ENCODE measurements around the gene PIAS1.

DNA sequence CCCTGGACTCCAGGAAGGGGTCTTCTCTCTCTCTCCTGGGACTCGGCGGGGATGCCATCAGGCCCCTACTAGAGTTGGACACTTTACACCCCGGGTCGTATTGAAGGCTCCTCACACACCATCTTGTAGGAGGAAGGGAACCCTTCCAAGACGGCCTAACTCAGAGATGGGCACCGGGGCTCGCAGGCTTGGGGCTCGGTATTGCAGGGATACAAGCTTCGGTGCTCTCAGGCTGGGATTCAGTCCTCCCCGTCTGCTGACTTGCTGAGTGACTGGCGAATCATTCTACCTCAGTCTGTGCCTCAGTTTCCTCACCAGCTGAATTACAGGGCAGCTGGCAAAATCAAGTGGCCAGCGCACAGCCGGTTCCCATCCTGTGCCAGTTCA lies 151.4 kb downstream of the PIAS1 start:
- TF ChIP-seq EZH2 (IDR thresholded peaks at IDR 0.05; ENCODE audit: borderline replicate concordance, low read length) (no peak), CTCF (conservative IDR thresholded peaks at IDR 0.05 in 1 of 2, IDR thresholded peaks at IDR 0.05 in 1 of 2; ENCODE audit: extremely low read depth in 1 of 2, insufficient read depth in 1 of 2, low read depth in 1 of 2, low read length in 2 of 2) (no peak)
